Measurements from ENCODE around the gene MMP1.
"Not testable (repeated sequence)": the region's sequence is repeated elsewhere in the genome, so short reads cannot be mapped to it uniquely, and the experiment has no call there.

MMP1 gene

GRCh38 chr11:102760344-102761035 lies 37.5 kb downstream of the MMP1 start:
- H3K27ac Mint-ChIP-seq, result no peak overlapping the region
- H3K4me1 Mint-ChIP-seq (ENCODE audit: low read depth), result no peaks in the 10 kb centered on the region
- peaks cover 7% of the 10 kb centered on the region for H3K27me3 Mint-ChIP-seq (ENCODE audit: low read depth)
- H3K36me3 Mint-ChIP-seq (ENCODE audit: low read depth), result no peaks in the 10 kb centered on the region
- no peaks in the 10 kb centered on the region for H3K9me3 Mint-ChIP-seq
- no peak overlapping the region for H3K4me3 Mint-ChIP-seq

DNA sequence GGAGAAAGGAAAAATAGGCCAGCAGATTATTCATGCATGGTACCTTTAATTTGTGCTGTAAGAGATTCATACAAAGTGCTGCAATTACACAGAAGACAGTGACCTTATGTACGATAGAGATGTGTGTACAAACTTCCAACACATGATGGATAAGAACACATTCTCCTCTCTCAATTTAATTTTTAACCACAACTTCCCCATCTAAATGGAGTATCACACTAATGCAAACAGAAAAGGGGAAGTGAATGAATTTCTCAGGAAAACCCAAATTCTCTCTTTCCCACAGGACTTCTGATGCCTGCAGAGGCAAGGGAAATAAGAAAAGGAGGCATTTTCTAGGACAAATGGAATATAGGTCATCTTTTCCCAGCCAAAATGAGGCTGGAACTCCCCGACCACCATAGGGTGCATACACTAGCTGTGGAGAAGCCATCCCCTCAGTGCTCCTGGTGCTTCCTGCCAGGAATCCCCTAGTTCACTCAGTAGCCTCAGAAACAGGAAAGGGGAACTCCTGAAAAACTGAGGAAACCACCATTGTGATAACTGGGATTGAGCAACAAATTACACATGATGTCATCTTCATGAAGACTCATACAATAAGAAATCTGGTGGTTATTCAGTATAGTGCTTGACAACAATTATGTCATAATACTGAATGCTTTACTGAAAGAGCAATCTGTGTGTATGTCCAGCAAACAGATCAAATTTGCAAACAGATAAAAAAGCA lies 40.0 kb downstream of the MMP1 start:
- Mint-ChIP-seq H3K27ac (no peak overlapping the region), H3K36me3 (ENCODE audit: low read depth) (no peaks in the 10 kb centered on the region)

GRCh38 chr11:102753267-102753666 lies 44.7 kb downstream of the MMP1 start:
- no peak overlapping the region for H3K4me3 Mint-ChIP-seq
- H3K27ac Mint-ChIP-seq, result no peak overlapping the region
- H3K27me3 Mint-ChIP-seq (ENCODE audit: low read depth), result peaks cover 20% of the 10 kb centered on the region
- no peaks in the 10 kb centered on the region for H3K36me3 Mint-ChIP-seq (ENCODE audit: low read depth)
- no peaks in the 10 kb centered on the region for H3K4me1 Mint-ChIP-seq (ENCODE audit: low read depth)
- no peaks in the 10 kb centered on the region for H3K9me3 Mint-ChIP-seq

More for the DNA sequence above, 40.0 kb downstream of the MMP1 start:
- no peaks in the 10 kb centered on the region for H3K9me3 Mint-ChIP-seq
- H3K4me3 Mint-ChIP-seq, result no peak overlapping the region
- no peaks in the 10 kb centered on the region for H3K4me1 Mint-ChIP-seq (ENCODE audit: low read depth)
- H3K27me3 Mint-ChIP-seq (ENCODE audit: low read depth), result peaks cover 14% of the 10 kb centered on the region

DNA sequence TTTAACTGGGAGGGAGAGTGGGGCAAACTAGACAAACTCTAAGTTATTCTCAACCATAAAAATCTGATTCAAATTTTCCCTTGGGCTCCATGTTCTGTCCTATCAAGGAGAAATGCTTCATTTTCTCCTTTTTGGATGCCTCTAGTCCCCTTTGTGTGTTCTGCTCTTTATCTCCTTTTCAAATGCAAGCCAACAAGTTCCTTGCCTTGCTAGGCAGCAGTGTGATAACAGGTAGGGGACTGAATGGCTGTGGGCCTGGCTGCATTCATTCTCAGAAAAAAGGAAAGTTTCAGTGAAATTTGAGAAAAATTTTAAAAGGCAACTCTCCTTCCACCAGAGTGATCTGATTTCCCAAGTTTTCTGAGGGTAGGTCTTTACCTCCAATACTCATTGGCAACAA lies 46.3 kb downstream of the MMP1 start:
- Mint-ChIP-seq H3K27me3 (ENCODE audit: low read depth) (peaks cover 20% of the 10 kb centered on the region), H3K9me3 (no peaks in the 10 kb centered on the region), H3K4me3 (no peak overlapping the region), H3K27ac (no peak overlapping the region), H3K4me1 (ENCODE audit: low read depth) (no peaks in the 10 kb centered on the region), H3K36me3 (ENCODE audit: low read depth) (no peaks in the 10 kb centered on the region)

GRCh38 chr11:102749101-102749722 lies 48.7 kb downstream of the MMP1 start:
- H3K36me3 Mint-ChIP-seq (ENCODE audit: low read depth), result no peaks in the 10 kb centered on the region
- no peak overlapping the region for H3K4me3 Mint-ChIP-seq

DNA sequence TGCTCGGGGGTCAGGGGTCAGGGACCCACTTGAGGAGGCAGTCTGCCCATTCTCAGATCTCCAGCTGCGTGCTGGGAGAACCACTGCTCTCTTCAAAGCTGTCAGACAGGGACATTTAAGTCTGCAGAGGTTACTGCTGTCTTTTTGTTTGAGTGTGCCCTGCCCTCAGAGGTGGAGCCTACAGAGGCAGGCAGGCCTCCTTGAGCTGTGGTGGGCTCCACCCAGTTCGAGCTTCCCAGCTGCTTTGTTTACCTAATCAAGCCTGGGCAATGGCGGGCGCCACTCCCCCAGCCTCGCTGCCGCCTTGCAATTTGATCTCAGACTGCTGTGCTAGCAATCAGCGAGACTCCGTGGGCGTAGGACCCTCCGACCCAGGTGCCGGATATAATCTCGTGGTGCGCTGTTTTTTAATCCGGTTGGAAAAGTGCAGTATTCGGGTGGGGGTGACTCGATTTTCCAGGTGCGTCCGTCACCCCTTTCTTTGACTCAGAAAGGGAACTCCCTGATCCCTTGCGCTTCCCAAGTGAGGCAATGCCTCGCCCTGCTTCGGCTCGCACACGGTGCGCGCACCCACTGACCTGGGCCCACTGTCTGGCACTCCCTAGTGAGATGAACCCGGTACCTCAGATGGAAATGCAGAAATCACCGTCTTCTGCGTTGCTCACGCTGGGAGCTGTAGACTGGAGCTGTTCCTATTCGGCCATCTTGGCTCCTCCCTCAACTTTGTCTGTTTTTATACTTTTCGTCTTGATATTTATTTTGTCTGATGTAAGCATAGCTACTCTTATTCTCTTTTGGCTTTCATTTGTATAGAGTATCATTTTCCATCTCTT lies 51.0 kb downstream of the MMP1 start:
- not testable (repeated sequence) for H3K36me3 Mint-ChIP-seq (ENCODE audit: low read depth); H3K9me3 Mint-ChIP-seq; H3K27me3 Mint-ChIP-seq (ENCODE audit: low read depth); H3K4me1 Mint-ChIP-seq (ENCODE audit: low read depth); H3K4me3 Mint-ChIP-seq; H3K27ac Mint-ChIP-seq

More at GRCh38 chr11:102749101-102749722, 48.7 kb downstream of the MMP1 start:
- Mint-ChIP-seq H3K9me3 (no peaks in the 10 kb centered on the region), H3K4me1 (ENCODE audit: low read depth) (no peaks in the 10 kb centered on the region), H3K27ac (no peak overlapping the region), H3K27me3 (ENCODE audit: low read depth) (peaks cover 13% of the 10 kb centered on the region)
